Activated naive CD4-positive, alpha-beta T cell treated with Interleukin-2 at 50 U/mL for 16 hours (primary cell): ENCODE results near the gene IL4I1.

ENCODE experiments used
- DNase-seq: peaks from one replicate; pipeline ENCODE4 v3.0.0-alpha.2; 2020

The IL4I1 gene

GRCh38 chr19:49894879-49895565 is 1.7 kb downstream of the IL4I1 start:
- peak; percentile 67 for DNase-seq

GRCh38 chr19:49894011-49894664 is 2.5 kb downstream of the IL4I1 start:
- peak; percentile 20 for DNase-seq

GRCh38 chr19:49892716-49893115 is 4.0 kb downstream of the IL4I1 start:
- DNase-seq: no peak

- no peak for DNase-seq
Observed at GRCh38 chr19:49891393-49891792, 5.3 kb downstream of the IL4I1 start.

GRCh38 chr19:49890349-49891311 is 6.1 kb downstream of the IL4I1 start:
- peak; percentile 72 for DNase-seq

- peak; percentile 77 for DNase-seq
Observed at GRCh38 chr19:49889687-49890348, 6.9 kb downstream of the IL4I1 start.

- DNase-seq: no peak
Observed at GRCh38 chr19:49889038-49889686, 7.5 kb downstream of the IL4I1 start.

GRCh38 chr19:49888510-49888824 is 8.2 kb downstream of the IL4I1 start:
- no peak for DNase-seq

- no peak for DNase-seq
Observed at GRCh38 chr19:49887665-49888509, 8.8 kb downstream of the IL4I1 start.

GRCh38 chr19:49887037-49887664 is 9.5 kb downstream of the IL4I1 start:
- no peak for DNase-seq

GRCh38 chr19:49884760-49885159 is 11.9 kb downstream of the IL4I1 start:
- no peak for DNase-seq

GRCh38 chr19:49884109-49884508 is 12.6 kb downstream of the IL4I1 start:
- no peak for DNase-seq

- no peak for DNase-seq
Observed at GRCh38 chr19:49883094-49883493, 13.6 kb downstream of the IL4I1 start.

- no peak for DNase-seq
Observed at GRCh38 chr19:49882643-49883042, 14.0 kb downstream of the IL4I1 start.

- DNase-seq: no peak
Observed at GRCh38 chr19:49881672-49882394, 14.9 kb downstream of the IL4I1 start.

- DNase-seq: no peak
Observed at GRCh38 chr19:49881186-49881585, 15.5 kb downstream of the IL4I1 start.

GRCh38 chr19:49880162-49880869 is 16.4 kb downstream of the IL4I1 start:
- no peak for DNase-seq

- no peak for DNase-seq
Observed at GRCh38 chr19:49879243-49879963, 17.3 kb downstream of the IL4I1 start.

- no peak for DNase-seq
Observed at GRCh38 chr19:49878744-49879070, 18.0 kb downstream of the IL4I1 start.
